ENCODE data around the gene HDGFL2.
A peak's percentile ranks its signal among the peaks of the same experiment; 100 is the strongest.

Gene HDGFL2

GRCh38 chr19:4445963-4446703 is 26.0 kb upstream of the HDGFL2 start:
- DNase-seq = no peak

- no peak for DNase-seq
Measured at GRCh38 chr19:4446704-4447200, 25.3 kb upstream of the HDGFL2 start.

- DNase-seq = no peak
Measured at GRCh38 chr19:4447327-4448146, 24.6 kb upstream of the HDGFL2 start.

GRCh38 chr19:4448147-4448985 is 23.7 kb upstream of the HDGFL2 start:
- DNase-seq = no peak

GRCh38 chr19:4449022-4449638 is 23.0 kb upstream of the HDGFL2 start:
- DNase-seq = no peak

GRCh38 chr19:4449639-4450028 is 22.5 kb upstream of the HDGFL2 start:
- DNase-seq = no peak

- no peak for DNase-seq
Measured at GRCh38 chr19:4452230-4452990, 19.7 kb upstream of the HDGFL2 start.

GRCh38 chr19:4453232-4454179 is 18.6 kb upstream of the HDGFL2 start:
- no peak for DNase-seq

GRCh38 chr19:4454747-4455718 is 17.1 kb upstream of the HDGFL2 start:
- DNase-seq = no peak

- DNase-seq = no peak
Measured at GRCh38 chr19:4455719-4456475, 16.2 kb upstream of the HDGFL2 start.

- DNase-seq = peak in 1 of 3 experiments; percentile 56
Measured at GRCh38 chr19:4456476-4456842, 15.6 kb upstream of the HDGFL2 start.

- DNase-seq = peak; percentile 13 to 83 (median 67)
Measured at GRCh38 chr19:4456843-4457653, 15.0 kb upstream of the HDGFL2 start.

- DNase-seq = peak; percentile 97 to 99 (median 99)
Measured at GRCh38 chr19:4457654-4458395, 14.3 kb upstream of the HDGFL2 start, which contains the start of gene UBXN6. UBXN6 (minus strand) TSS chr19:4457794; CDS start chr19:4457697, 97 bp downstream.

GRCh38 chr19:4464815-4465581 is 7.1 kb upstream of the HDGFL2 start:
- DNase-seq = no peak

GRCh38 chr19:4467835-4468234 is 4.3 kb upstream of the HDGFL2 start:
- DNase-seq = no peak
